Frontal cortex (tissue), 4 donors: ENCODE measurements around the gene PCNX4. TPM values are rescaled to one million over a fixed set of nuclear protein-coding genes. Genes with fewer than 3 reads are reported as not detected.
"Not testable (repeated sequence)": the region's sequence is repeated elsewhere in the genome, so short reads cannot be mapped to it uniquely, and the experiment has no call there.

Experiments
- DNase-seq, 2 donors: peaks; one replicate each; pipeline ENCODE4 v3.0.0; 2012; ENCODE audit warnings: low spot score in 2 of 2
- FAIRE-seq: peaks from 2 replicates; lab custom pipeline; 2012; peaks lifted over from hg19 to GRCh38; lab: Jason Lieb, UNC
- total RNA-seq: library from RNA; depleted of rRNA; stranded (reverse); fragments of >200 nt; gene quantifications from one replicate; pipeline ENCODE4 v1.2.3, GENCODE V29; 2014
- donor health status: control.
- donor health status: control.
- donor health status: control.

The PCNX4 gene
- total RNA-seq, 1 donor from 2014 or later: 98.6 TPM

DNA sequence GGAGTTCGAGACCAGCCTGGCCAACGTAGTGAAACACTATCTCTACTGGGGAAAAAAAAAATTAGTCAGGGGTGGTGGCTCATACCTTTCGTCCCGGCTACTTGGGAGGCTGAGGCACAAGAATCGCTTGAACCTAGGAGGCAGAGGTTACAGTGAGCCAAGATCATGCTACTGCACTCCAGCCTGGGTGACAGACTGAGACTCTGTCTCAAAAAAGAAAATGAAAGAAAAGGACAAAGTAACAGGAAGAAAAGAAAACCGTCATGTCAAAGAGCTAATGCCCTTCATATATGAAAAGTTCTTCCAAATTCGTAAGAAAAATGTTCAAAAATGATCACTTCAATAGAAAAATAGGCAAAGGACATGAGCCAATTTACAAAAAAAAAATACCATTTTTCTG is 8.1 kb downstream of the PCNX4 start:
- not testable (repeated sequence) for FAIRE-seq, DNase-seq

DNA sequence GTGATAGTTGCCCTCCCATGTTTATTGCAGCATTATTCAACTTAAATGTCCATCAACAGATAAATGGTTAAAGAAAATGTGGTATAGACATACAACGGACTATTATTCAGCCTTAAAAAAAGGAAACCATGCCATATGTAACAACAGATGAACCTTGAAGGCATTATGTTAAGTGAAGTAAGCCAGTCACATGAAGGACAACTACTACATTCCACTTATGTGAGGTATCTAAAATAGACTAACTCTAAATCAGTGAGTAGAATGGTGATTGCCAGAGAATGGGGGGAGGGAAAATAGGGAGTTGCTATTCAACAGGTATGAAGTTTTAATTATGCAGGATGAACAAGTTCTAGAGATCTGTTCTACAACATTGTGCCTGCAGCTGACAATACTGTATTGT is 10.1 kb downstream of the PCNX4 start:
- no peak for DNase-seq
- no peak for FAIRE-seq

DNA sequence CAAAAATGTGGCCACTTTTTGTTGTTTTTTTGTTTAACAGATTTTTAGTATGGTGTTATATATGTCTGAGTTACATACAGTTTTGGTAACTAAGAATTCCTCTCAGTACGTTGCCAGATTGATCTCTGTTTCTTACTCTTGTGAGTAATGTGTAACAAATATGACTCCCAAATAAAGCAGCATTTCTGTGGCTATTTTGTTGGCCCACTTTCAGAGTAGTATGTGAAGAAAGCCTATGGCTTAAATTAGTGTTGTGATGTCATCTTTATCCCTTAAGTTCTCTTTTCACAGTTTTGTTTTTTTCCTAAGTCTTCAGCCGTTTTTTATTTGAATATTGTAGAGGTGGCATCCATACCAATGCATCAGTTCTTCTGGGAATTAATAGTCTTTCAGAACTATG is 10.7 kb downstream of the PCNX4 start:
- FAIRE-seq: no peak
- no peak for DNase-seq

DNA sequence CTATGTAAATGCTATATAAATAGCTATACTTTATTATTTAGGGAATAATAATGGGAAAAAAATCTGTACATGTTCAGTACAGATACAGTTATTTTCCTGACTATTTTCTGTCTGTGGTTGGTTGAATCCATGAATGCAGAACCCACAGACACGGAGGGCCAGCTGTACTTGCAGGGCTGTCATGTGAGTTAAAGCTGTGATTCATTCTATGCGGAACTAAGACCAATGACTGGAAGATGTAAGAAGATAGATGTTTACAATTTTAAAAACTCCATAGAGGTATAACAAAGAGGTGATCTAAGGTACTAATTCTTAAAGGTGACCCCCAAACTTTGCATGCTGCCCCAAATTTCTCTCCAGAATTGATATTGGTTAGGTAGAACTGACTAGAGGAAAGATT is 14.6 kb downstream of the PCNX4 start:
- DNase-seq: peak in 1 of 2 donors; percentile 19
- FAIRE-seq: no peak

DNA sequence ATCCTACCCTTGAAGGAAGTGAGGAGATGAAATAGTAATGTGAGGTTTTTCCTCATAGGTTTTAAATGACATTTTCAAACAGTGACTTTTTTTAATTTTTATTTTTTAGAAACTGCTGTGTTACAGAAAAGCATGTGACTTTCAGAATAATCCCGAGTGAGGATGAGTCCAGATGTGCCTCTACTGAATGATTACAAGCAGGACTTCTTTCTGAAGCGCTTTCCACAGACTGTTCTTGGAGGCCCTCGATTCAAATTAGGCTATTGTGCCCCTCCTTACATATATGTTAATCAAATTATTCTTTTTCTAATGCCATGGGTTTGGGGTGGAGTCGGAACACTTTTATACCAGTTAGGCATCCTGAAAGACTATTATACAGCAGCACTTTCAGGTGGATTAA is 15.8 kb downstream of the PCNX4 start:
- DNase-seq: no peak
- FAIRE-seq: no peak

DNA sequence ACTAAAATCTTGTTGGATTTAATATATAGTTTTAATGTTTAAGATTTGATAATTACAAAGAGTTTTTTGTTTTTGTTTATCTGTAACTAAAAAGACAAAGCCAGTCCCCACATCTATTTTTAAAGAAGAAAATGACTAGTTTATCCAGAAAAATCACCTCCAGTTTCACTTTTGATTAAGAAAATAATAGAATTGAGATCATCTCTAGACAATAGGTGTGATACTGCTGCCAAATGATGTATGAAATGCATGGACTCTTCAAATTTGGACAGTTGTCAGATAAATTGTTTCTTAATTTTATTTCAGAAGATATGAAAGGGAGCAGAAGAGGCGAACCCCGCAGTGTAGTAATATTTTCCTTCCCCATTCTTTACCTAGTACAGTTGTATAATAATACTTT is 20.0 kb downstream of the PCNX4 start:
- FAIRE-seq (no peak), DNase-seq (no peak)

DNA sequence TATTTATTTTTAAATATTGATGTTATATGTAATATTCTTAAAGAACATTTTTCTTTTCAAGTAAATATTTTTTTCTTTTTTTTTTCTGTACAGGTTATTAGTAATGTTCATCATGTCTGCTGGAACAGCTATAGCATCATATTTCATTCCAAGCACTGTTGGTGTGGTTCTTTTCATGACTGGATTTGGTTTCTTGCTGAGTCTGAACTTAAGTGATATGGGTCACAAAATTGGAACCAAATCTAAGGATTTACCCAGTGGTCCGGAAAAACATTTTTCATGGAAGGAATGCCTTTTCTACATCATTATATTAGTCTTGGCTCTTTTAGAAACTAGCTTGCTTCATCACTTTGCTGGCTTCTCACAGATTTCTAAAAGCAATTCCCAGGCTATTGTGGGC is 23.2 kb downstream of the PCNX4 start:
- DNase-seq (no peak), FAIRE-seq (no peak)

DNA sequence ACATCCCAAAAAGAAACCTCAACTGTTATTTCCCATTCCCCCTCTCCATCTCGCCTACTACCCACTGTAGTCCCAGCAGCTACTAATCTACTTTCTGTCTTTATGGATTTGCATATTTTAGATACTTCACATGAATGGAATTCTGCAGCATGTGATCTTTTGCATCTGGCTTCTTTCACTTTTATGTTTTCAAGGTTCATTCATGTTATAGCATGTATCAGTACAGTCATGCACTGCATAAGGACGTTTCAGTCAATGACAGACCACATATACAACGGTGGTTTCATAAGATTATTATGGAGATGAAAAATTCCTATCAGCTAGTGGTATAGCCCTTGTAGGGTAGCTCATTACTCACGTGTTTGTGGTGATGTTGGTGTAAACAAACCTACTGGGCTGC is 24.5 kb downstream of the PCNX4 start:
- FAIRE-seq (no peak), DNase-seq (no peak)

DNA sequence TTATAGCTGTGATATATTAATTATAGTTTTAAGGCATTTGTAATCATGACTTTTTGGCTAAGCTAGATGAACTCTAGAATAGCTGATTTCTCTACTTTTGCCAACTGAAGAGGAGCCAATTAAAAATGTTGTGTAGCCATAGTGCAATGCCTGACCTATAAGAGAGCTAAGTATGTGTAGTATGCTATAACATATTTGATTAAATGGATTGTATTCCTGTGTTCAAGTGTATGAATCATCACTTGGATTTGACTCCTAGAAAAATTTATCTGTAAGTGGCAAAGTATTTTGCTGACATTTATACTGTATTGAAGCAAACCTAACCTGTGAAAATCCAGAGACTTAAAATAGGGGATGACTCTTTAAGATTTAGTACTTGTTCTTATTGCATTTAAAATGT is 34.2 kb downstream of the PCNX4 start:
- no peak for DNase-seq

DNA sequence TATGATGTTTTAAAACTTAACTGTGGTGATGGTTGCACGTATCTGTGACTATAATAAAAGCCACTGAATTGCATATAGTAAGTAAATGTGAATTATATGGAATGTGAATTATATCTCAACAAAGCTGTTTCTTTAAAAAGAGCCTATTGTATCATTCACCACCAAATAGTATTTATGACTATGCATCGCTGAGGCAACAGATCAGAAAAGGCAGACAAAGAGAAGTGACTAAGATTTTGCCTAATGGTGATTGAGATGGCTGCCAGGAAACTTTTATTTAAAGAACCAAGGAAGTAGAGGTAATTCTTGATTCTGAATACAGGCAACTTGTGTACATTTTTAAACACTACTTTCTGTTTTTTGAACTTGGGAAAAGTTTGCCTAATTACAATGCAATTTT is 41.8 kb downstream of the PCNX4 start:
- no peak for FAIRE-seq

More for the DNA sequence above, 34.2 kb downstream of the PCNX4 start:
- FAIRE-seq: no peak

DNA sequence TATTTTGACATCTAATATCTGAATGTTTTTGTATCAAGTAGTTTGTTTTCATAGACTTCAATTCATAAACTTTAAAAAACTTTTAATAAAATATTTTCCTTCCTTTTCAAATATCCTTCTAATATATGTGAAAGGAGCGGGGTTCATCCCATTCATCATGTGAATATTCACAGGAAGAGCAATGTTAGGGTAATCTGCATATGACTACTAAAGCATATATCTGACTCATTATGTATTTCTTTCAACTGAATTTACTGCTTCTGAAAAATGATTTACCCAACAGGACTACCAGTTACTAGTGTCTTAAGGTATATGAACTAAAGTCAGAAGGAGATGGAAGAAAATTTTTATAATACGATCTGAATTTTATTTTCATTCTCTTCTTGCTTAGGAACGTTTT is 43.0 kb downstream of the PCNX4 start:
- no peak for DNase-seq
- no peak for FAIRE-seq

More for the DNA sequence above, 41.8 kb downstream of the PCNX4 start:
- DNase-seq: no peak

DNA sequence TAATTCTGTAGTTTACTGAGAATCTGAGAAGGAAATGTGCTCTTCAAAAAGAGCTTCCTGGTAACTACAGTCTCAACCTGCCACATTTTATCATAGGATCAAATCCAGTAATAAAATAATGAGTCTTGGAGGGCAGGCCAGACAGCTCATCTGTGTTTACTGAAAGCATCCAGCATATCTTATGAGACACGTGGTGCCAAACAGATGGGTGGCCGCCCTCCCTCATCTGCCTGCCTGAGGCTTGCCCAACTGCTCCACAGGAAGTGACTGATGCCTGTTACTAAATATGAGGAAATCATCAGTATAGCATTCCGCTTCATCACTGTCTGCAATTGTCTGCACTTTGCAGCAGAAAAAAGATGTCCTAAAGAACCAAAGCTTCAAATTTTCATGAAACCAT is 60.0 kb downstream of the PCNX4 start:
- FAIRE-seq: no peak
- DNase-seq: peak in 1 of 2 donors; percentile 33

DNA sequence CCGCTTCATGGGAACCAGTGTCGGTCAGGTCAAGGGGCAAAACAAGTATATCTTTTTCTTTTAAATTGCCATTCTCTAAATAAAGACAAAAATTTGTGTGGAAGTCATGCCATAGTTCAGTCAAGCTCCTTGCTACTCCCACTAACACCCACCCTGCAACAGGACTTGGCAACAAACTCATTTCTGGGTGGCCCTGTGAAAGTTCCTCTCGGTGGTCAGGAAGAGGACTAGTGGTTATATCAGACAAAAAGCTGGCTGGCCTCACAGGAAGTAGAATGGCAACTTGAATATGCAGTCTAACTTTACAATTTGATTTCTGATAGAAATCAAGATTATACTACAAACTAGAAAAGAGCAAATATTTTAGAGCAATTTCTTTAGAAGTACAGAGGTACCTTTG is 62.3 kb downstream of the PCNX4 start:
- FAIRE-seq: no peak
- DNase-seq: no peak

DNA sequence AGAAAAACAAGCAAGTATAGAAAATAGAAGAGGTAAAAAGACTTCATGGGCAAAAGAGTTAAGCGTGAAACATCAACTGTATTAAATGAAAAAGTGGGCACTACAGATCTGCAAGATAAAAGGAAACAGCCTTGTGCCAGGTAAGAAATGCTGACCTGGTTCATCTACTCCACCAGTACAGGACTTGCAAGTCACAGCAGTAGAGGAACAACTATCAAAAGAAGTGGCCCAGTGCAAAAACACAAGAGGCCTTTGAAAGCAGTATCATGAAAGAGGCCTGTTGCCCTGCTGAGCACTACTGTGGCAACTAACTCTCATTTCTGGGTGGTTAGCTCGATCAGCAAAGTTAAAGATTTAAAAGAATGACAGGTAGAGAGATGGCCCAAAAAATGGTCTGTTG is 62.9 kb downstream of the PCNX4 start:
- FAIRE-seq (no peak), DNase-seq (no peak)

DNA sequence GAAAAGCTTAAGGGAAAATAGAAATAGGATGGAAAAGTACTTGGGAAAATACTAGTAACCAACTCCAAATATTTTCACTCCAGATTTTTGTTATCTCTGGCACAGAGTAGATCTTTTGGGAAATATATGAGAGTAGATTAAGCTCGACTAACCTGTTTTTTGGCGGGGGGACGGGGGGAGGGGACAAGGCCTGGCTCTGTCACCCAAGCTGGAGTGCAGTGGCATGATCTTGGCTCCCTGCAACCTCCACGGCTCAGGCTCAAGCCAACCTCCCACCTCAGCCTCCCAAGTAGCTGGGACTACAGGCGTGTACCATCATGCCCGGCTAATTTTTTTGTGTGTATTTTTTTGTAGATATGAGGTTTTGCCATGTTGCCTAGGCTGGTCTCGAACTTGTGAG is 68.7 kb downstream of the PCNX4 start:
- no peak for DNase-seq
- FAIRE-seq: no peak

DNA sequence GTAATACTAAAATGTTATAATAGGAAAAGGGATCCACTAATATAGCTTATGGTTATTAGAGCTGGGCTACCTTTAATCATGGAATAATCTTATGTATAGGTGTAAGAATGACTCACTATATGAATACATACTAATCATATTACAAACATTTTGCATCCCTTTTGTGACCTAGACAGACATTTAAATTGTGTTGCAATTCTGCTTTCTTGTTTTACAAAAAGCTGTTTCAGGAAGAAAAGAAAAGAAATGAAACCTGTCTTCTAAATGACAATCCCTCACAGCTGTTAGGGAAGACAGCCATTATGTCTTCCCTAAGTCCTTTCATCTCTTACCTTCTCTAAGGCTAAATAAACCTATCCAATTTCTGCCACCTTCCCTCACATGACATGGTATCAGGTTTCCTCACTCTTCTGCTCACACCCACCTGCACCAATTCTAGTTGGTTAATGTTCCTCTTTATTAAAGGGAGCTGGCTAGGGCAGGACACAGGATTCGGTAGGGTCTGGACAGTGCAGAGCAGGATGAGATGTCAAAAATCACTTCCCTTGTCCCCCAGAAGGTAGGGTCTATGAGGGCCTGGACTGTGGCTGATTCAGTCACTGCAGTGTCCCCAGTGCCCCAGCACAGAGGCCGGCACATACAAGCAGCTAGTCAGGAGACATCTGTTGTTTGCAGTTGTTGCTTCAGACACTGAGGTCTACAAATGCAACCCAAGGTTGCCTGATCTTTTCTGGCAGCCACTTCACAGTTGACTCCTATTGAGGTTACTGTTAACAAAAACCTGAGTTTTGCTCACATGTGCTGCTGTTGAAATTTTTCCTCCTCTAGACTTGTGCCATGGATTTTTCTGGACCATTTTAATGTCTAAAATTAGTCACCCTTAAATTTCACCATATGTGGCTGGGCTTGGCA is 69.7 kb downstream of the PCNX4 start:
- DNase-seq (no peak), FAIRE-seq (no peak)

DNA sequence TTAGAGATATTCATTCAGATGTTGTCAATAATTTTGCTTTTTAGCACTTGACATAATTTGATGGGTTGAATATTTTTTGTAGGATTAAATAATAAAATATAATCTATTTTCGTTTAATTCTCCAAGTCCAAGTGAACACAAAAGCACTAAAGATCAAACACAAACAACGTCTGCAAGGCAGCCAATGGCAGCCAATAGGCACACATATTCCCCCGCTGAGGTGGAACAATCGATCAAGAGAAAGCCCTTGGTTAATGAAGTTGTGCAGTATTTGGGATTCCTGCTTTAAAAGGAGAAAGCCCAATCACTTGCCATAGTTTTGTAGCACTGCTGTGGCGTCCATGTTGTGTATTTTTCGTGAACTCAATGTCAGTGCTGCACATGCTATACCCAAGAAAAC is 72.0 kb downstream of the PCNX4 start:
- FAIRE-seq (no peak), DNase-seq (peak in 1 of 2 donors; percentile 17)

DNA sequence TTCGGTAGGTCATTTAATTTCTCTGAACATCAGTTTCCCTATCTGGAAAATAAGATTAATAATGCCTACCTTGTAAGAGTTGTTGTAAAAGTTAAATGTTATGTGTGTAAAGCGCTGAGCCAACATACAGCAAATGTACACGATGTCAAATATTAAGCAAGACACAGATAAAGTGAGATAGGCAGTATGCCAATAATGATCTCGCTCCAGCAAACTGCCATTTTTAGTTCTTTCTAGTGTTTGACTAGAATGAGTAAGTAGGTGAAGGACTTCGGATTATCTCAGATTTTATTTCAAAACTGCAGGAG is 72.6 kb downstream of the PCNX4 start:
- DNase-seq: no peak
- FAIRE-seq: no peak

DNA sequence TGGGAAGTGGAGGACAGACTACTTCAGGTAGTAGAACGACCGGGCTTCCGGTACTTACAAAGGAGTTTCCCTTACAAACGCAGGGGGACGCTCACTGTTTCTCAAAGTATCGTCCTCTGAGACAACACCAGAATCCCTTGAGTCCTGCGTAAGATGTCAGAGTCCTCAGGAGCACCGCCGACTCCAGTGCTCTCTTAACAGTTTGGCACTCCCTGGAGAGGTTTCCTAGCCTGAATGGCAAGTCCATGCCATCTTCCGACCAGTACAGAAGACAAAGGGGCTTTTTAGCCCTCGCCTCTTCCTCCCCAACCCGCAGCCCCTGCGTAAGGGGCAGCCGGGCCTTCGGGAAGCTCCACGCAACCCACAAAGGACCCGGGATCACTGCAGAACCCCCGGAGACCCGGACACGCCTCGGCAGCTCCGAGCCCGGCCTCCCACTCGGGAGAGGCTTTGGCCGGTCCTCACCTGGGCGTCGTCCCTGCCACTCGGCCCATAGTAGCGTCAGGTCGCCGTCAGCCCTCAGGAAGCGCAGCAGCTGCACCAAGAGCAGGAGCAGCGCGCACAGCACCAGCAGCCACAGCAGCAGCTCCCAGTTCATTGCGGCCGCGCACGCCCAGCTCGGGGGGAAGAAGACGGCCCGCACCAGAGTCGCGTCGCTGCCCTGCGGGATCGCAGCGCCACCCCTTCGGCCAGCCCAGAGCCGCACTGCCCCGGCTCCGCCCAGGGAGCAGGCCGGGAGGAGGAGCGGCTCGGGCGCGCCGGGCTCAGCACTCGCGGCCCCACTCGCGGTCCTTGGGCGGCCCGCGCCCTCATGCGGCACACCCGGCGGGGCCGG is 73.2 kb downstream of the PCNX4 start, which contains the start of gene DHRS7:
TSS of gene DHRS7 (minus strand) at position 687 of the 835 bp plus-strand sequence. CDS start at position 598, 89 bp downstream.
- FAIRE-seq: no peak

DNA sequence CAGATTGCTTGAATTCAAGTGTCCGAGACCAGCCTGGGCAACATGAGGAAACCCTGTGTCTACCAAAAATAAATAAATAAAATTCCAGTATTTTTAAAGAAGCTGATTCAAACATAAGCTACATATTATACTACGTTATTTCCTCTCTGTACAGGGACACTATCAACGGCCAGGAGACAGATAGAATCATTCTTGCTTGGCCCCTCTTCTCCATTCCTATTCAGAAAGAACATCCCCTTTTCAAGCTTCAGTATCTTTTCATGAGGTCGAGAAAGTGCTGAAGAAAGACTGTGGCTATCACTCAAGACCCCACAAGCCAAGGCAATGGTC is 73.8 kb downstream of the PCNX4 start:
- FAIRE-seq (no peak), DNase-seq (no peak)

More for the DNA sequence above, 73.2 kb downstream of the PCNX4 start, which contains the start of gene DHRS7:
- DNase-seq: peak; percentile 78 to 79

DNA sequence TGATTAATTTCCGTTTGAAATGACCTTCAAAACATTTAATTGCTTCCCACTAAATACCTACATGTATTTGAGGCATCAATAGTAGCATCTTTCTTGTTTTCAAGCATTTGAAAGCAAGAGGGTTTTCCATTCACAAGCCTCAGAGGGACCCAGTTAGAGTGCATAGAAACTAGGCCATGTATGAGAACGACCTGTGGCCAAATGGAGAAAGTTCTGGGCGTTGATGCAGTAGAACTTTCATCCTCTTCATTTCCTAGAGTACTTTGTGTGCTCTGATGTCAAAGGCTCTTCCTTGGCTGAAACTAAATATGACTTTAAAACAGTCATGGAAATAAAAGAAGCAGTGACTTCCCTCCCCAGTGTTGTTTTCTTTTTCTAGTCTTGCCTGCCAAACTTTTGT is 74.4 kb downstream of the PCNX4 start:
- FAIRE-seq (no peak), DNase-seq (no peak)
